HCT116 (cell line): ENCODE results near the gene TMC1. TPM values are rescaled to one million over a fixed set of nuclear protein-coding genes. Genes with fewer than 3 reads are reported as not detected.

Source experiments
- ATAC-seq: fragments of 200-7000 bp; cut with Tn5 transposase; 2 replicates; pipeline ENCODE4 v1.9.1; 2020; ENCODE audit warnings: mild to moderate bottlenecking, moderate library complexity
- BruUV-seq: library from RNA; stranded (reverse); fragments of 400-500 nt; replicated peaks from 2 replicates; lab custom pipeline; 2021; lab: Mats Ljungman, UMichigan
- CTCF ChIA-PET: fragments of 300-600 bp; sonication (Branson Sonifier 250); formaldehyde crosslinking; loops from one replicate; lab custom pipeline; 2021; ENCODE audit warnings: antibody characterized with exemption; lab: Charles Lee
- POLR2A ChIA-PET: fragments of 300-600, 350-600 bp; sonication (Branson Sonifier 250); formaldehyde crosslinking; loops from one replicate; lab custom pipeline; 2021; ENCODE audit warnings: antibody characterized with exemption; lab: Charles Lee
- RAD21 ChIA-PET, 2 experiments: fragments of 300-600 bp; sonication (Branson Sonifier 250); formaldehyde crosslinking; loops; one replicate each; lab custom pipeline; 2023; ENCODE audit warnings: low total read pairs in 2 of 2; ENCODE audit not compliant: uncharacterized antibody in 2 of 2, unreplicated experiment in 2 of 2, low non-redundant PET in 1 of 2; lab: Charles Lee
- DNase-seq: peaks from one replicate; pipeline ENCODE4 v3.0.0-alpha.2; 2010; ENCODE audit warnings: low read depth, low spot score
- H2AFZ ChIP-seq: fragments of 200-600 bp; shearing (Covaris generic), sonication (generic); 2 replicates; pipeline ENCODE4 v1.6.1; 2017; ENCODE audit warnings: low read depth, mixed run types, mixed read lengths, antibody characterized with exemption, low read length; ENCODE audit not compliant: poor library complexity, severe bottlenecking
- H3K27ac ChIP-seq: 2 replicates; pipeline ENCODE4 v1.5.1; 2012; ENCODE audit warnings: low read depth, low read length
- H3K27me3 ChIP-seq: fragments of 200-600 bp; sonication (generic); 2 replicates; pipeline ENCODE4 v1.6.1; 2016; ENCODE audit warnings: mixed run types, low read length, mixed read lengths; ENCODE audit not compliant: insufficient read depth
- H3K36me3 ChIP-seq, 2 experiments: fragments of 200-500 bp in 1 of 2; fragments of 200-600 bp in 1 of 2; sonication (Bioruptor generic) in 1 of 2; sonication (generic) in 1 of 2; 2 replicates each; pipeline versions ENCODE4 v1.5.1 to v1.6.1; 2014 to 2016; ENCODE audit warnings: low read length in 2 of 2, inconsistent platforms in 1 of 2, mixed read lengths in 1 of 2, mixed run types in 1 of 2; ENCODE audit not compliant: insufficient read depth in 2 of 2, control insufficient read depth in 1 of 2
- H3K4me1 ChIP-seq, 2 experiments: fragments of 200-600 bp in 1 of 2; sonication (generic) in 1 of 2; 2 replicates each; pipeline versions ENCODE4 v1.5.1 to v1.6.1; 2012 to 2017; ENCODE audit warnings: low read length in 2 of 2, inconsistent platforms in 1 of 2, mild to moderate bottlenecking in 1 of 2, mixed read lengths in 1 of 2, mixed run types in 1 of 2, moderate library complexity in 1 of 2; ENCODE audit not compliant: insufficient read depth in 2 of 2, control insufficient read depth in 1 of 2
- H3K4me2 ChIP-seq: fragments of 200-600 bp; sonication (generic); 2 replicates; pipeline ENCODE4 v1.6.1; 2017; ENCODE audit warnings: mixed run types, low read length, mixed read lengths
- H3K4me3 ChIP-seq, 2 experiments: fragments of 200-600 bp in 1 of 2; sonication (generic) in 1 of 2; replicated peaks in 1 of 2; 2 replicates each; pipeline ENCODE4 v1.5.1; 2011 to 2016; ENCODE audit warnings: low read length in 2 of 2, control low read depth in 1 of 2, low read depth in 1 of 2, mild to moderate bottlenecking in 1 of 2, mixed read lengths in 1 of 2, mixed run types in 1 of 2
- H3K79me2 ChIP-seq: fragments of 200-600 bp; sonication (generic); 2 replicates; pipeline ENCODE4 v1.6.1; 2017; ENCODE audit warnings: mild to moderate bottlenecking, mixed run types, low read length, moderate library complexity, mixed read lengths; ENCODE audit not compliant: insufficient read depth
- H3K9ac ChIP-seq: fragments of 200-600 bp; sonication (generic); 2 replicates; pipeline ENCODE4 v1.6.1; 2016; ENCODE audit warnings: low read length, mixed read lengths
- H3K9me2 ChIP-seq: fragments of 200-600 bp; sonication (generic), shearing (Covaris generic); 2 replicates; pipeline ENCODE4 v1.6.1; 2017; ENCODE audit warnings: mixed run types, mild to moderate bottlenecking, moderate library complexity; ENCODE audit not compliant: insufficient read depth
- H3K9me3 ChIP-seq, 2 experiments: fragments of 200-500 bp in 1 of 2; fragments of 200-600 bp in 1 of 2; sonication (Bioruptor generic) in 1 of 2; sonication (generic) in 1 of 2; 2 replicates each; pipeline ENCODE4 v1.6.1; 2014 to 2017; ENCODE audit warnings: low read length in 2 of 2, mixed read lengths in 2 of 2, inconsistent platforms in 1 of 2, low read depth in 1 of 2, mild to moderate bottlenecking in 1 of 2, mixed run types in 1 of 2, moderate library complexity in 1 of 2; ENCODE audit not compliant: control insufficient read depth in 1 of 2, insufficient read depth in 1 of 2
- H4K20me1 ChIP-seq: fragments of 200-600 bp; sonication (generic), shearing (Covaris generic); 2 replicates; pipeline ENCODE4 v1.6.1; 2017; ENCODE audit warnings: mixed run types, mild to moderate bottlenecking, moderate library complexity; ENCODE audit not compliant: insufficient read depth
- CBX3 ChIP-seq: IDR thresholded peaks from 2 replicates; pipeline ENCODE4 v1.6.1; 2012; ENCODE audit warnings: low read depth
- EGR1 ChIP-seq: IDR thresholded peaks from 2 replicates; pipeline ENCODE4 v1.6.1; 2012; ENCODE audit warnings: low read depth
- ELF1 ChIP-seq: IDR thresholded peaks from 2 replicates; pipeline ENCODE4 v1.6.1; 2012; ENCODE audit warnings: low read depth, borderline replicate concordance
- EZH2 ChIP-seq: fragments of 200-600 bp; sonication (generic); IDR thresholded peaks from 2 replicates; pipeline ENCODE4 v1.6.1; 2017; ENCODE audit warnings: antibody characterized with exemption, mixed run types
- FOSL1 ChIP-seq: IDR thresholded peaks from 2 replicates; pipeline ENCODE4 v1.6.1; 2012; ENCODE audit warnings: low read depth
- JUND ChIP-seq: IDR thresholded peaks from 2 replicates; pipeline ENCODE4 v1.6.1; 2012
- SRF ChIP-seq: IDR thresholded peaks from 2 replicates; pipeline ENCODE4 v1.6.1; 2012; ENCODE audit warnings: low read depth
- TCF7L2 ChIP-seq: IDR thresholded peaks from 2 replicates; pipeline ENCODE4 v1.7.0; 2011; ENCODE audit warnings: borderline replicate concordance, inconsistent platforms; ENCODE audit not compliant: insufficient read depth, insufficient read length; ENCODE audit errors: extremely low read depth
- YY1 ChIP-seq: IDR thresholded peaks from 2 replicates; pipeline ENCODE4 v1.6.1; 2011; ENCODE audit warnings: low read length, low read depth, moderate library complexity, mild to moderate bottlenecking; ENCODE audit not compliant: insufficient replicate concordance; ENCODE audit errors: extremely low read depth
- ZFX ChIP-seq: fragments of 450-650 bp; IDR thresholded peaks from 2 replicates; pipeline ENCODE4 v1.6.1; 2017
- ZNF274 ChIP-seq: fragments of 200-500 bp; sonication (Bioruptor generic); IDR thresholded peaks from 2 replicates; pipeline ENCODE4 v1.6.1; 2014; ENCODE audit warnings: mild to moderate bottlenecking, low read depth, low read length, inconsistent platforms
- intact Hi-C: fragments of 100-400 bp; cut with micrococcal nuclease; formaldehyde crosslinking; loops from 2 replicates; pipeline ENCODE4 v1.10.0; 2022
- total RNA-seq: library from RNA; stranded (reverse); gene quantifications from one replicate; pipeline ENCODE4 v1.2.1, GENCODE V29; 2021; ENCODE audit not compliant: unreplicated experiment
- TF ChIP-seq, protein P1 (sequence below): IDR thresholded peaks from 2 replicates; pipeline ENCODE4 v1.6.1; 2012

Gene TMC1
- total RNA-seq, 1 experiment from 2014 or later: 0.57 TPM

GRCh38 chr9:72855321-72855720 is 333.9 kb downstream of the TMC1 start:
- POLR2A ChIA-PET: no interaction called here
- no peaks in the 10 kb centered on the region for H3K36me3 ChIP-seq
- H3K4me2 ChIP-seq: no peak overlapping the region
- peak overlapping the region; percentile 92 for H2AFZ ChIP-seq
- CTCF ChIA-PET: interaction anchor here (0.8 kb wide), 1 partner anchor 345 kb away, joined by 3 read pairs; no protein-coding TSS in a partner anchor
- BruUV-seq: no TSS peak
- H3K9me3 ChIP-seq: no peaks in the 10 kb centered on the region
- H3K27ac ChIP-seq: no peak overlapping the region
- intact Hi-C loops: loop anchor here (2.0 to 5.0 kb wide), 4 partner anchors 21 to 342 kb away; no protein-coding TSS in a partner anchor
- RAD21 ChIA-PET: no interaction called here
- H4K20me1 ChIP-seq: no peaks in the 10 kb centered on the region
- H3K9me2 ChIP-seq: no peaks in the 10 kb centered on the region
- H3K9ac ChIP-seq: no peak overlapping the region
- TF ChIP-seq ZNF274 (no peak), CBX3 (no peak), SRF (no peak), JUND (no peak), ELF1 (no peak), EZH2 (no peak), ZFX (no peak), FOSL1 (no peak), EGR1 (no peak), YY1 (no peak), TCF7L2 (no peak)
- TF ChIP-seq, protein P1, sequence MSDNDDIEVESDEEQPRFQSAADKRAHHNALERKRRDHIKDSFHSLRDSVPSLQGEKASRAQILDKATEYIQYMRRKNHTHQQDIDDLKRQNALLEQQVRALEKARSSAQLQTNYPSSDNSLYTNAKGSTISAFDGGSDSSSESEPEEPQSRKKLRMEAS: no peak
- H3K4me1 ChIP-seq: peaks cover 8 to 21% of the 10 kb centered on the region in 2 experiments; a peak in 3 of 4 replicates
- no peaks in the 10 kb centered on the region for H3K79me2 ChIP-seq
- DNase-seq (no peak), ATAC-seq (no peak)
- no peak overlapping the region for H3K4me3 ChIP-seq
- H3K27me3 ChIP-seq: no peaks in the 10 kb centered on the region
